ENCODE data around the gene RPS6KB2. TPM values are rescaled to one million over a fixed set of nuclear protein-coding genes. Genes with fewer than 3 reads are reported as not detected.

RPS6KB2 gene
- total RNA-seq, 3 donors from 2014 or later (not counting 1 experiment from before 2014, with no cell fraction given), result 81.0 to 89.6 (median 84.6) TPM

GRCh38 chr11:67420147-67420645 is 8.1 kb upstream of the RPS6KB2 start:
- DNase-seq, result no peak
- peak overlapping the region; percentile 38 for H3K4me3 ChIP-seq (ENCODE audit: low read length)
- no peaks in the 10 kb centered on the region for H3K27me3 Mint-ChIP-seq (ENCODE audit: low read depth in 2 of 2)
- H3K27ac Mint-ChIP-seq, result peak overlapping the region; percentile 83 to 87
- no peaks in the 10 kb centered on the region for H3K9me3 Mint-ChIP-seq
- intact Hi-C loops (cut with micrococcal nuclease), result loop anchor here (2.0 kb wide), 1 partner anchor 17 kb away; no protein-coding TSS in a partner anchor
- WGBS (ENCODE audit: insufficient coverage), result 35% methylated on average over 15 of the region's 15 CpGs
- H3K27me3 ChIP-seq (ENCODE audit: control insufficient read depth, insufficient read depth, low read length), result no peaks in the 10 kb centered on the region
- no peak for TF ChIP-seq CTCF (IDR thresholded peaks at IDR 0.05)
- H3K27ac ChIP-seq (ENCODE audit: low read length), result peak overlapping the region; percentile 79
- H3K4me3 Mint-ChIP-seq, result peak overlapping the region; percentile 79
- no peaks in the 10 kb centered on the region for H3K9me3 ChIP-seq (ENCODE audit: control insufficient read depth, insufficient read depth, low read length)
- H3K36me3 Mint-ChIP-seq, result no peaks in the 10 kb centered on the region
- H3K4me1 Mint-ChIP-seq, result peaks cover 21 to 71% of the 10 kb centered on the region in 2 donors
- no peaks in the 10 kb centered on the region for H3K36me3 ChIP-seq (ENCODE audit: control insufficient read depth, insufficient read depth, low read length)
- no peak for ATAC-seq
- peaks cover 63% of the 10 kb centered on the region for H3K4me1 ChIP-seq (ENCODE audit: control insufficient read depth, insufficient read depth, low read length)

GRCh38 chr11:67420646-67421429 is 7.5 kb upstream of the RPS6KB2 start:
- peaks cover 60% of the 10 kb centered on the region for H3K4me1 ChIP-seq (ENCODE audit: control insufficient read depth, insufficient read depth, low read length)
- ATAC-seq (peak; percentile 92 to 99 (median 95)), DNase-seq (peak; percentile 97 to 98)
- Mint-ChIP-seq H3K27ac (peak overlapping the region; percentile 83 to 87), H3K4me1 (peaks cover 21 to 70% of the 10 kb centered on the region in 2 donors), H3K9me3 (no peaks in the 10 kb centered on the region), H3K36me3 (no peaks in the 10 kb centered on the region), H3K4me3 (peak overlapping the region; percentile 79), H3K27me3 (ENCODE audit: low read depth in 2 of 2) (no peaks in the 10 kb centered on the region)
- H3K27ac ChIP-seq (ENCODE audit: low read length), result peak overlapping the region; percentile 79
- H3K27me3 ChIP-seq (ENCODE audit: control insufficient read depth, insufficient read depth, low read length), result no peaks in the 10 kb centered on the region
- intact Hi-C loops (cut with micrococcal nuclease), result loop anchor here (2.0 kb wide), 1 partner anchor 18 kb away; no protein-coding TSS in a partner anchor
- H3K4me3 ChIP-seq (ENCODE audit: low read length), result peak overlapping the region; percentile 38
- WGBS (ENCODE audit: insufficient coverage), result under 1% methylated on average over 97 of the region's 97 CpGs
- H3K36me3 ChIP-seq (ENCODE audit: control insufficient read depth, insufficient read depth, low read length), result no peaks in the 10 kb centered on the region
- TF ChIP-seq CTCF (IDR thresholded peaks at IDR 0.05), result no peak
- H3K9me3 ChIP-seq (ENCODE audit: control insufficient read depth, insufficient read depth, low read length), result no peaks in the 10 kb centered on the region

GRCh38 chr11:67421430-67422031 is 6.8 kb upstream of the RPS6KB2 start:
- H3K27me3 Mint-ChIP-seq (ENCODE audit: low read depth in 2 of 2), result no peaks in the 10 kb centered on the region
- H3K27me3 ChIP-seq (ENCODE audit: control insufficient read depth, insufficient read depth, low read length), result no peaks in the 10 kb centered on the region
- H3K9me3 ChIP-seq (ENCODE audit: control insufficient read depth, insufficient read depth, low read length), result no peaks in the 10 kb centered on the region
- H3K27ac ChIP-seq (ENCODE audit: low read length), result peak overlapping the region; percentile 54
- H3K9me3 Mint-ChIP-seq, result no peaks in the 10 kb centered on the region
- 75% methylated on average over 22 of the region's 22 CpGs for WGBS (ENCODE audit: insufficient coverage)
- peak overlapping the region; percentile 83 to 87 for H3K27ac Mint-ChIP-seq
- H3K36me3 ChIP-seq (ENCODE audit: control insufficient read depth, insufficient read depth, low read length), result no peaks in the 10 kb centered on the region
- peaks cover 53% of the 10 kb centered on the region for H3K4me1 ChIP-seq (ENCODE audit: control insufficient read depth, insufficient read depth, low read length)
- peak overlapping the region; percentile 79 for H3K4me3 Mint-ChIP-seq
- DNase-seq (no peak), ATAC-seq (no peak)
- no peak overlapping the region for H3K4me3 ChIP-seq (ENCODE audit: low read length)
- no peak for TF ChIP-seq CTCF (IDR thresholded peaks at IDR 0.05)
- no peaks in the 10 kb centered on the region for H3K36me3 Mint-ChIP-seq
- H3K4me1 Mint-ChIP-seq, result peaks cover 15 to 63% of the 10 kb centered on the region in 2 donors
- intact Hi-C loops (cut with micrococcal nuclease), result loop anchor here (2.0 kb wide), 1 partner anchor 19 kb away; no protein-coding TSS in a partner anchor
